ENCODE data around the gene THAP12. TPM values are rescaled to one million over a fixed set of nuclear protein-coding genes. Genes with fewer than 3 reads are reported as not detected.
A peak's percentile ranks its signal among the peaks of the same experiment; 100 is the strongest.

THAP12 gene
- total RNA-seq, 1 experiment from 2014 or later, result 42.5 TPM

DNA sequence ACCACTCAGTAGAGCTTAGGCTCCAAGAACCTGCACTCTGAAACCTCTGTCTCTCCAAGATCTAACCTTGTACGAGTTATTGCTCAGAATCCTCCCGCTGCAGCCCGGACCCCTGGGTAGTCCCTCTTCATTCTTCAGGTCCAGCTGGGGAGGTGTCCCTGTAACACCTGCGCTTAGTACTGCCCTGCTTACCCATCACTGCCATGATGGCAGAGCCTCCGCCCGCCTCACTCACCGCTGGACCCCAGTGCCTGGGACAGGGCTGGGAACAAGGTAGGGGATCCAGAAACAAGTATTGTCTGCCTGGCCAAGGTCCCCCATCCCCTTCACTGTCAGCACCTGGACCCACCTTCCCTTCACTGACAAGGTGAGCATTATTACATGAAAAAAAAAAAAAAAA lies 50.3 kb downstream of the THAP12 start:
- H3K56ac ChIP-seq (ENCODE audit: insufficient read length, low read depth, low read length), result no peak overlapping the region
- peaks cover 12 to 17% of the 10 kb centered on the region in 2 experiments for H3K4me1 Mint-ChIP-seq
- H2BK15ac ChIP-seq (ENCODE audit: low read depth, low read length), result no peak overlapping the region
- H2AFZ ChIP-seq (ENCODE audit: low read length), result no peak overlapping the region
- H3K4ac ChIP-seq (ENCODE audit: low read depth, low read length), result no peak overlapping the region
- peaks cover 7% of the 10 kb centered on the region for H3K27me3 Mint-ChIP-seq (ENCODE audit: low read depth)
- H3K36me3 Mint-ChIP-seq (ENCODE audit: insufficient read depth in 1 of 3, low read depth in 3 of 3), result peaks cover 8 to 19% (median 11%) of the 10 kb centered on the region in 3 experiments
- H4K5ac ChIP-seq (ENCODE audit: insufficient read length, low read depth, low read length), result no peak overlapping the region
- H3K27ac Mint-ChIP-seq, result peak overlapping the region in 1 of 3 experiments; percentile 71; a peak in 2 of 7 replicates
- H3K4me2 ChIP-seq (ENCODE audit: insufficient read depth, insufficient read length, low read length), result no peak overlapping the region
- no peak overlapping the region for H2AK5ac ChIP-seq (ENCODE audit: insufficient read length, low read length)
- H3K27me3 ChIP-seq (ENCODE audit: insufficient read depth, low read length), result no peaks in the 10 kb centered on the region
- H3K9ac ChIP-seq (ENCODE audit: extremely low read depth, insufficient read length, low read length), result no peak overlapping the region
- no peak overlapping the region for H3K14ac ChIP-seq (ENCODE audit: insufficient read depth, low read length)
- no peak overlapping the region for H2BK12ac ChIP-seq (ENCODE audit: insufficient read length, low read depth, low read length)
- no peak overlapping the region for H3K18ac ChIP-seq (ENCODE audit: insufficient read length, low read depth, low read length)
- TF ChIP-seq, protein P1, sequence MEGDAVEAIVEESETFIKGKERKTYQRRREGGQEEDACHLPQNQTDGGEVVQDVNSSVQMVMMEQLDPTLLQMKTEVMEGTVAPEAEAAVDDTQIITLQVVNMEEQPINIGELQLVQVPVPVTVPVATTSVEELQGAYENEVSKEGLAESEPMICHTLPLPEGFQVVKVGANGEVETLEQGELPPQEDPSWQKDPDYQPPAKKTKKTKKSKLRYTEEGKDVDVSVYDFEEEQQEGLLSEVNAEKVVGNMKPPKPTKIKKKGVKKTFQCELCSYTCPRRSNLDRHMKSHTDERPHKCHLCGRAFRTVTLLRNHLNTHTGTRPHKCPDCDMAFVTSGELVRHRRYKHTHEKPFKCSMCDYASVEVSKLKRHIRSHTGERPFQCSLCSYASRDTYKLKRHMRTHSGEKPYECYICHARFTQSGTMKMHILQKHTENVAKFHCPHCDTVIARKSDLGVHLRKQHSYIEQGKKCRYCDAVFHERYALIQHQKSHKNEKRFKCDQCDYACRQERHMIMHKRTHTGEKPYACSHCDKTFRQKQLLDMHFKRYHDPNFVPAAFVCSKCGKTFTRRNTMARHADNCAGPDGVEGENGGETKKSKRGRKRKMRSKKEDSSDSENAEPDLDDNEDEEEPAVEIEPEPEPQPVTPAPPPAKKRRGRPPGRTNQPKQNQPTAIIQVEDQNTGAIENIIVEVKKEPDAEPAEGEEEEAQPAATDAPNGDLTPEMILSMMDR (conservative IDR thresholded peaks at IDR 0.05), result no peak
- no peak overlapping the region for H3K27ac ChIP-seq (ENCODE audit: insufficient read length, low read depth, low read length)
- no peaks in the 10 kb centered on the region for H4K20me1 ChIP-seq (ENCODE audit: control insufficient read depth, insufficient read depth, insufficient read length)
- no peak overlapping the region for H4K91ac ChIP-seq (ENCODE audit: insufficient read length, low read depth, low read length)
- no peaks in the 10 kb centered on the region for H3K79me2 ChIP-seq (ENCODE audit: insufficient read depth, low read length)
- H3K9me3 Mint-ChIP-seq, result peaks cover 22% of the 10 kb centered on the region in 2 experiments
- peaks cover 3% of the 10 kb centered on the region; the same call in 1 of the 2 replicates for H3K4me1 ChIP-seq (ENCODE audit: insufficient read depth, low read length)
- H3K23ac ChIP-seq (ENCODE audit: insufficient read length, low read depth, low read length), result no peak overlapping the region
- no CpG with 5 or more reads among the region's 7 CpGs for WGBS (ENCODE audit: extremely low coverage, insufficient read length, low lambda C conversion rate)
- no peak for DNase-seq
- H3T11ph ChIP-seq (ENCODE audit: low read length), result no peak overlapping the region
- H2BK5ac ChIP-seq (ENCODE audit: insufficient read length, low read length), result no peak overlapping the region
- no peak overlapping the region for H2BK20ac ChIP-seq (ENCODE audit: low read depth, low read length, poor library complexity, severe bottlenecking)
- peak overlapping the region in 1 of 2 experiments; percentile 38; a peak in 1 of 5 replicates for H3K4me3 Mint-ChIP-seq
- no peak overlapping the region for H2BK120ac ChIP-seq (ENCODE audit: low read depth, low read length, poor library complexity, severe bottlenecking)
- H3K23me2 ChIP-seq (ENCODE audit: insufficient read length, low read depth, low read length, poor library complexity, severe bottlenecking), result no peaks in the 10 kb centered on the region
- H3K9me3 ChIP-seq (ENCODE audit: control insufficient read depth, low read depth, low read length), result no peaks in the 10 kb centered on the region
- no peak overlapping the region for H4K8ac ChIP-seq (replicated peaks; ENCODE audit: insufficient read length, low read depth, low read length)
- no peaks in the 10 kb centered on the region for H3K79me1 ChIP-seq (ENCODE audit: insufficient read depth, low read depth, low read length, poor library complexity, severe bottlenecking)
